Measurements from ENCODE around the gene TMEM263. TPM values are rescaled to one million over a fixed set of nuclear protein-coding genes. Genes with fewer than 3 reads are reported as not detected.
"Not testable (repeated sequence)": the region's sequence is repeated elsewhere in the genome, so short reads cannot be mapped to it uniquely, and the experiment has no call there.

TMEM263 gene
- total RNA-seq, 1 donor from 2014 or later: 44.0 TPM

DNA sequence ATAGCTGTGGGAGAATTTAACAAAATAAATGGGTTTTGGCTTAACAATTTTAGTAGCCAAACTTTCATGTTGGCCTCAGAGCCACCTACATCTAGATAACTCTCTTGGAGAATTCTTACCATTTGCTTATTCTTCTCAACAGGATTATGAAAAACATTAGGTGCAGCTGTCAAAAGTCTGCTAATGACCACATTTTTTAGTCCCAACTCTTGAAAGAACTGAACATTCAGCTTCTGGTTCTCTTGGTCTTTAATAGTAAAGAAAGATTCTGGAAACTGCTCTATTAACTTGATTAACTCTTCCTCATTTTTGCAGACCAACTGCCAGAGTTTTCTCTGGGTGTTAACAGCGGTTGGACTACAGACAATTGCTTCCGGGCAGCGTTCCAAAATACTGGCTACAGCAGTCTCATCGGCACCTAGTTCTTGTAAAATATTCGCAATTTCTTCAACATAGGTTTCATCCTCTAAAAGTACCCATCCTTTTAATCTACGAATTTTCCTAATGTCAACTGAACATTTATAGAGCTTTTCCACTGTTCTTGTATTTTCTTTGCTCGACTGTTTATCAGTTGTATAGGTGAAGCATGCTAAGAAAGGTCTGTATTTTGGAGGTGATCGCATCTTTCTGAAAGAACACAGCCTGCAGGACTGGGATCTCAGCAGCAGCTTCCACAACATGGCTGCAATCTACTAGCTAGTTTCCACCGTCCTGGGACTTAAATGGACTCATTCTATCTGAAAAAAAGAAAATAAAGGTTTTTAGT, 22.5 kb downstream of the TMEM263 start:
- peak; percentile 46 for ATAC-seq

DNA sequence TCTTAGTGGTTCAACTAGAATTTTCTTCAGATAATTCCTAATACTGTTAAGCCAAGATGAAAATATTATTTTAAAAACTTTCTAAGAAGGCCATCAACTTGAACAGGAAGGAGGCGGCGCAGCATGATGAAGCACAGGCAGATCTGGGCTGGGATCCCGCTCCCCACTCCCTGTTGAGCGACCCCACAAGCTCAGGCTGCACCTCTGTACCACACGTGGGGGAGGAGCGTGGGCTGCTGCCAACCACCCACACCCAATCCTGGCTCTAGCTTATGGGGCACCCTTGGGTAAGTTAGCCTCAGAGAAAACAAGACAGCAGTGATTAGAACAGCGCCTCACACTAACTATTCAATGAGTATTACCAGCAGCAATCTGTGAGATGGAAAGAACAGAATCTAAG, 25.2 kb downstream of the TMEM263 start:
- intact Hi-C loops (cut with DNase I): no loop called here
- DNase-seq (ENCODE audit: low spot score): no peak
- ATAC-seq: peak; percentile 68

More for the DNA sequence above, 22.5 kb downstream of the TMEM263 start:
- DNase-seq (ENCODE audit: low spot score): peak; percentile 79
- intact Hi-C loops (cut with DNase I): no loop called here

DNA sequence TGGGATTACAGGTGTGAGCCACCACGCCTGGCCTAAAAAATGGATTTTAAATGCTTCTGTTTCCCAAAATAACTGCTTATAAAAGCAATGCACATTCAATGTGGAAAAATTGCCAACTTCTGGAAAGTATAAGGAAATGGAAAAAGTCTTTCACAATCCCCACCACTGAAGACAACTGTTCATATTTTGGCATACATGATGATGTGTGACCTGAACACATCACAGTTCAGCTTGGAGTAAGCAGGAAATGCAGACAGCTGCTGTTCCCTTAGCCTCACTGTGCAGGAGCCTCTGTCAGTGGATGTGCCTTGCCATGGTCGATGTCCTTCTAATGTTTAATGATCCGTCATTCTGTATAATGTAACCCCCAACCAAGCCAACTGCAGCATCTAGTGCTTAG, 26.1 kb downstream of the TMEM263 start:
- DNase-seq (ENCODE audit: low spot score): no peak
- intact Hi-C loops (cut with DNase I): no loop called here
- no peak for ATAC-seq

DNA sequence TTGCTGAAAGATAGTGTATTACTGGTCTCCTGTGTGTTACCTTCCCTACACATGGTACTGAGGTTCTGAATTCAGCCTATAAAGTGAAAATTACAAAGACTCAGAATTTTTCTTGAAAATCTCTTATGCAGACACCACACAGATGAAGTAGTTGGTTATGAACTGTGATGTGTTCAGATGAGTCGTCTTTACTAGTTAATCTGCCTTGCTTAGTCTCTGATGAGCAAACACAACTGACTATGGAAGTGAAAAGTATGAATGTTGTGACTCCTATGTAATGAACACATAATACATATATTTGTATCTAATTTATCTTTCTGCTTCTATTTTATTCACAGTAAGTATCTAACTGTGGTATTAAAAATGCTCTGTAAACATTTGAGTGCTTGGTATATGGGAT, 26.5 kb downstream of the TMEM263 start:
- DNase-seq (ENCODE audit: low spot score) (no peak), ATAC-seq (no peak)
- intact Hi-C loops (cut with DNase I): no loop called here

DNA sequence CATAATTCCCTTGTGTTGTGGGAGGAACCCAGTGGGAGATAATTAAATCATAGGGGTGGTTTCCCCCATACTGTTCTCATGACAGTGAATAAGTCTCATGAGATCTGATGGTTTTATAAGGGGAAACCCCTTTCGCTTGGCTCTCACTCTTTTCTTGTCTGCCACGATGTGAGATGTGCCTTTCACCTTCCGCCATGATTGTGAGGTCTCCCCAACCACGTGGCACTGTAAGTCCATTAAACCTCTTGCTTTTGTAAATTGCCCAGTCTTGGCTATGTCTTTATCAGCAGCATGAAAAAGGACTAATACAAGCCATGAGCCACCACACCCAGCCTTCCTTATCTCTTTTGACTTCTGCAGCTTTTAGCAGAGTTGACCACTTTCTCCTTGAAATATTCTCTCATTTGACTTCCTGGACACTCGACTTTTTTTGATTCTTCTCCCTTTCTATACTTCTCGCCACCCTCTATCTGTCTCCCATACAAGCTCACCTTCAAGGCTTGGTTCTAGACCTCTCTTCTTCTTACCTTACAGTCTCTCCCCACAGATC, 29.0 kb downstream of the TMEM263 start:
- intact Hi-C loops (cut with DNase I): no loop called here
- ATAC-seq: no peak

DNA sequence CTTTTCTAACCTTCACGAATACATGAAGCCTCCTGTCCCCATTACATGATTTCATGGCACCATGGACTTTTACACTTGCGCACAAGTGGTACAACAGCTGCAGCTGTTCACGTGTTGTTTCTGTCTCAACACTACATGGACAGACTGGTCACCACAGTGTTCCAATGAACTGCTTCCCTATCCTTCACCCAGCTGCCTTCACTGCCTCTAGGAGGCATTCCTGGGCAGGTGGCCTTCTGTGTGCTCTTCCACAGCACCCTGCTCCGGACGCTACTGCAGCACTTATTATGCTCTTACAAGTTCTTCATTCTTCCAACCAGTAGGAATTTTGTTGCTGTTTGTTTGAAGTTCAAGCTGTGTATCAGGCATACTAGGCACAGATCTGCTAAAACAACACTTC, 29.8 kb downstream of the TMEM263 start:
- DNase-seq (ENCODE audit: low spot score) (no peak), ATAC-seq (no peak)
- intact Hi-C loops (cut with DNase I): no loop called here

More for the DNA sequence above, 29.0 kb downstream of the TMEM263 start:
- DNase-seq (ENCODE audit: low spot score): no peak

DNA sequence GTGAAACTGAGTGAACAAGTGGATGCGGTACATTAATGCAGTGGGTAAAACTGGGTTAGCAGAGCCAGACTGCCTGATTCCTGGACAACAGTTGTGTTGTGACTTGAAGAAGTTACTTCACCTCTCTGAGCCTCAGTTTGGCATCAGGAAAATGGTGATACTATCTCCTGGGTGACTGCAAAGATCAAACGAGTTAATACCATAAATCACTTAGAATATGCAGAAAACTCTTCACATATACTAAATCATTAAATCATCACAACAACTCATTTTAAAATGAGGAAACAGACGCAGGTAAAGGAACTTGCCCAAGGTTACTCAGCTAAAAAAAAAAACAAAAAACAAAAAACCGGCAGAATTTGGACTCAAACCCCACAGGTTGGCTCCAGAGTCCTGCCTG, 30.4 kb downstream of the TMEM263 start:
- intact Hi-C loops (cut with DNase I): no loop called here
- DNase-seq (ENCODE audit: low spot score): no peak
- no peak for ATAC-seq

DNA sequence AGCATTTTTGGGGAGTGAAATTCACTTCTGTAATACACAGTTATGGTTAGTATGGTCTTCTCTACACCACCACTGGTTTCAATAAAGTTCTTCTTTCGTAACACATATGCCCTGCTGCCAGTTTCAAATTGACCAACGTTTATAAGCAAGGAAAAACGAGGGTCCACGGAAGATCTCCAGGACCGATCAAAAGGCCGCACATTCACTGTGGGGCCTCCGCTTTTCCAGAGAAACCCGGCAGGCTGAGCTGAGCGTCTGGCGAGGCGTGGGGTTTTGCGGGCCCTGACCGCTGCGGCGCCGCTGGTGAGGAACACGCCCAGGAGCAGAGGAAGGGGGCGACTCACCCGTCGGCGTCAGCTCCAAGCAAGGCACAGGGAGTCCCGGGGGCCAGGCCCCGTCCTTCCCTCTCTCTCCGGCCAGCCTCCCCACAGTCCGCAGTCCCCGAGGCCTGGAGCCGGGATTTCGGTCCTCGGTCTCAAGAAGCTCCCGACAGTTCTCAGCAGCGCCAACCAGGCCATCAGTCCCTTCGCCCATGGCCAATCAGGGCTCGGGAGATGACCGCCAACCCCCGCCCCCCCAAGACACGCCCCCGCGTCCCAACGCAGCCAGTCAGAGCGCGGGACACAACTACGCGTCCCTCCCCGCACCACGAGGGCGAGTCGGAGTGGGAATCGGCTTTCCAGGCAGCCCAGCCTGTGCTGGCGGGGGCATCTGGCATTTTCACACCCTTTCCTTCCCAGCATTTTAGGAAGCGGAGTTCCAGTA, 31.1 kb downstream of the TMEM263 start, which contains the start of gene MTERF2:
TSS of gene MTERF2 (minus strand) at position 522 of the 765 bp plus-strand sequence. CDS start 8,432 bp downstream, outside the sequence.
- peak; percentile 99 for ATAC-seq
- intact Hi-C loops (cut with DNase I): no loop called here
- DNase-seq (ENCODE audit: low spot score): peak; percentile 94

DNA sequence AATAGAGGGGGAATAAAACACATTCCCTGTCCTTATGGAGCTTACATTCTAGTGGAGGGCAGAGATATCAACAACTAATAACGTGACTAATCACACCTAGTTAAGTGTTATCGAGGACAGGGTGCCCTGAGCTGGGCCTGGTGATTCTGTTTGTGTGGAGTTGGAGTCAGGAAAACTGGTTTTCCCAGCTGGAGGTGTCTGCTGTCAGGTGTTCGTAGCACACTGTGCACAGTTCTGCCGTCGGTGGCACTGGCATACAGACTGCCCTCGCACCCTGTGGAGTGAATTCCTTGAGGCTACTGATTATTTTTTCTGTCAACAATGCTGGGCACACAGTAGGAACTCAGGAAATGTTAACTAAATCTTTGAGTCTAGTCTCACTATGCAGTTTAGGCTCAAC, 32.1 kb downstream of the TMEM263 start:
- DNase-seq (ENCODE audit: low spot score) (no peak), ATAC-seq (no peak)
- intact Hi-C loops (cut with DNase I): no loop called here

DNA sequence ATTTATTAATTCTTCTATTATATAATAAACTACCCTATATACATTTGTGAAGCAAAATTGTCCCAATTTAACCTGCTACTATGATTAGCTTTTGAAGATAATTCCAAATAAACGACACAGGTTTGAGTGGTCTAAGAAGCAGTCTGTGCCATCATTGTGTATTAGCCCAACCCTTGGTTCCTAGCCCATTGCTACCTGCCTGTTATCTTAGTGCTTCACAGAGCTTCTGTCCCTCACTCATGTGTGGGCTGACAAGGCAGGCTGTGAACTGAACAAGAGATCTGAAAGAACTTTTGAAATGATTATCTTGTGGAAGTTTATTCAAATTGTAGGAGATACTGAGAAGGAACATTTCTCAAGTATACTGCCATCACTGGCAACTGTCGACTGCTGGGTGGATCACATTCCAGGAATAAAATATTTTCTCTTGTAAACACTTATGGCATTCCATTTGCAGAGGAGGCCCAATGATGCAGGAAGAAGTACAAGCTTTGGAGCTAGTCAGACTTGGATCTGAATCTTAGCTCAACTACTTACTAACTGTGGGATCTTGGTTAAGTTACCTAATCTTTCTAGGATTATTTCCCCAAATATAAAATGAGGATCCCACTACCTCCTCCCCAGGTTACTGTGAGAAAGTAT, 39.0 kb downstream of the TMEM263 start:
- no peak for DNase-seq (ENCODE audit: low spot score)
- intact Hi-C loops (cut with DNase I): no loop called here
- ATAC-seq: no peak

DNA sequence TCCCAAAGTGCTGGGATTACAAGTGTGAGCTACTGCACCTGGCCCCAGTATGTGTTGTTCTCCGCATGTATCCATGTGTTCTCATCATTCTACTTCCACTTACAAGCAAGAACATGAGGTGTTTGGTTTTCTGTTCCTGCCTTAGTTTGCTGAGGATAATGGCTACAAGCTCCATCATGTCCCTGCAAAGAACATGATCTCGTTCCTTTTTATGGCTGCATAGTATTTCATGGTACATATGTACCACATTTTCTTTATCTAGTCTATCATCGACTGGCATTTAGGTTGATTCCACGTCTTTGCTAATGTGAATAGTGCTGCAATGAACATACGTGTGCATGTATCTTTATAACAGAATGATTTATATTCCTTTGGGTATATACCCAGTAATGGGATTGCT, 40.4 kb downstream of the TMEM263 start:
- DNase-seq (ENCODE audit: low spot score); ATAC-seq; intact Hi-C loops (cut with DNase I): not testable (repeated sequence)

DNA sequence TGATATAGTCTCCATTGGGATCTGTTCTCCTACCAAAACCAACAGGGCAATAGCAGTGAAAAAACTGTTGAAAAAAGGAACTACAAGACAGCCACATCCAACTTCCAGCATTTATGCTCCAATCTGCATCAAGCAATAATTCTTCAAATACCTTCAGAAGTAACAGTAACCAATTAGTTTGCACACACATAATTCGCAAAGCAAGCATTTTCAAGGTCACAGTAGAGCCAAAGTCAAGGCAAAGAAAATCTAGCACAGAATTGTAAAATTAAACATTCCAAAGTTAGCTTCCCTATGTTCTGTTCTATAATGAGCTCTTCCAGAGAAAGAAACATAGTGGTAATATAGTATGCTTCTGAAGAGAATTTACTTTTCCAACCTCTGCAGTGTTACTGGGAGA, 42.2 kb downstream of the TMEM263 start:
- DNase-seq (ENCODE audit: low spot score) (no peak), ATAC-seq (no peak)
- intact Hi-C loops (cut with DNase I): no loop called here

DNA sequence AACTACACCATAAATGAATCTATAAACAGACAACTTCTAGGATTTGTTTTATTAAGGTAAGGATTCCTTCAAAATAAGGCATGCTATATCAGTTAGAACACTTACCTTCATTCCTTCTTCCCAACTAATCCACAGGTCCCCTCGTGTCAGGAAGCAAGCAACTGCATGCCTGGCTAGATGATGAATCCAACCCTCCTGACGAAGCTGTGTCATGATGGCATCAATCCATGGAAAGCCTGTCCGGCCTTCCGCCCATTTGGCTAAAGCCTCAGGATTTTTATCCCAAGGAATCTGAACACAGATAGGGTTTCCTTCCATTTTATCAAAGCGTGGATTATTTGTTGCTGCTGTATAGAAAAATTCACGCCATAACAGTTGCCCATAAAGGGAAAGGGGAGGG, 43.7 kb downstream of the TMEM263 start:
- DNase-seq (ENCODE audit: low spot score): no peak

DNA sequence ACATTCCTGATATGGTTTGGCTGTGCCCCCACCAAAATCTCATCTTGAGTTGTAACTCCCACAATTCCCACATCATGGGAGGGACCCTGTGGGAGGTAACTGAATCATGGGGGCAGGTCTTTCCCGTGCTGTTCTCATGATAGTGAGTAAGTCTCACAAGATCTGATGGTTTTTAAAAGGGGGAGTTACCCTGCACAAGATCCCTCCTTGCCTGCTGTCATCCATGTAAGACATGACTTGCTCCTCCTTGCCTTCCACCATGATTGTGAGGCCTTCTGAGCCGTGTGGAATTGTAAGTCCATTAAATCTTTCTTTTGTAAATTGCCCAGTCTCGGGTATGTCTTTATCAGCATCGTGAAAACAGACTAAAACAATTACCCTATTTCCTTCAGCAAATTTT, 47.0 kb downstream of the TMEM263 start:
- ATAC-seq; DNase-seq (ENCODE audit: low spot score); intact Hi-C loops (cut with DNase I): not testable (repeated sequence)

More for the DNA sequence above, 43.7 kb downstream of the TMEM263 start:
- peak; percentile 62 for ATAC-seq
- intact Hi-C loops (cut with DNase I): no loop called here

DNA sequence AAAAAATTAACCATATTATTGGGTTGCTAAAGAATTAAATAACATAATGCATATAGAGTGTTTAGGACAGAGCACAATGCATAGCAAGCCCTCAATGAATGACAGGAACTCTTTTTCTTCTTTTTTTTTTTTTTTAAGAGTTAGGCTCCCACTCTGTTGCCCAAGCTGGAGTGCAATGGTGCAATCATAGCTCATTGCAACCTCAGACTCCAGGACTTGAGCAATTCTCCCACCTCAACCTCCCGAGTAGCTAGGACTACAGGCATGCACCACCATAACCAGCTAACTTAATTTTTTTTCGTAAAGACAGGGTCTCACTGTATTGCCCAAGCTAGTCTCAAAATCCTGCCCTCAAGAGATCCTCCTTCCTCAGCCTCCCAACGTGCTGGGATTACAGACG, 51.7 kb downstream of the TMEM263 start:
- intact Hi-C loops (cut with DNase I): no loop called here
- no peak for ATAC-seq
- DNase-seq (ENCODE audit: low spot score): no peak

DNA sequence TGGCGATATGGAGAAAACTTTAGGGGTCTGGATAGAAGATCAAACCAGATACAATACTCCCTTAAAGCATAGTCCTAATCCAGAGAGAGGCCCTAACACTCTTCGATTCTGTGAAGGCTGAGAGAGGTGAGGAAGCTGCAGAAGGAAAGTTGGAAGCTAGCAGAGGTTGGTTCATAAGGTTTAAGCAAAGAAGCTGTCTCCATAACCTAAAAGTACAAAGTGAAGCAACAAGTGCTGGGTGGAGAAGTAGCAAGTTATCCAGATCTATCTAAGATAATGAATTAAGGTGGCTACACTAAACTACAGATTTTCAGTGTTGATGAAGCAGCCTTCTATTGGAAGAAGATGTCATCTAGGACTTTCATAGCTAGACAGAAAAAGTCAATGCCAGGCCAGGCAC, 55.8 kb downstream of the TMEM263 start:
- no peak for ATAC-seq
- DNase-seq (ENCODE audit: low spot score): no peak
- intact Hi-C loops (cut with DNase I): no loop called here

DNA sequence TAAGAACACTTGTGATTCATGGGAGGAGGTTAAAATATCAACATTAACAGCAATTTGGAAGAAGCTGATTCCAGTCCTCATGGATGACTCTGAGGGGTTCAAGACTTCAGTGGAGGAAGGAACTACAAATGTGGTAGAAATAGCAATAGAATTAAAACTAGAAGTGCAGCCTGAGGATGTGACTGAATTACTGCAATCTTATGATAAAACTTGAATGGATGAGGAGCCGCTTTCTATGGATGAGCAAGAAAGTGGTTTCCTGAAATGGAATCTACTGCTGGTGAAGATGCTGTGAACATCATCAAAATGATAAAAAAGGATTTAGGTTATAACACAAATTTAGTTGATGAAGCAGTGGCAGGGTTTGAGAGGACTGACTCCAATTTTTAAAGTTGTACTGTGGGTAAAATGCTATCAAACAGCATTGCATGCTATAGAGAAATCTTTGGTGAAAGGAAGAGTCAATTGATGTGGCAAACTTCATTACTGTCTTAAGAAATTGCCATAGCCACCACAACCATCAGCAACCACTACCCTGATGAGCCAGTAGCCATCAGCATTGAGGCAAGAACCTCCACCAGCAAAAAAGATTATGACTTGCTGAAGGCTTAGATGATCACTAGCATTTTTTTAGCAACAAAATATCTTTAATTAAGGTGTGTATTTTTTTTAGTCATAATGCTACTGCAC, 57.2 kb downstream of the TMEM263 start:
- DNase-seq (ENCODE audit: low spot score) (no peak), ATAC-seq (no peak)
- intact Hi-C loops (cut with DNase I): no loop called here

DNA sequence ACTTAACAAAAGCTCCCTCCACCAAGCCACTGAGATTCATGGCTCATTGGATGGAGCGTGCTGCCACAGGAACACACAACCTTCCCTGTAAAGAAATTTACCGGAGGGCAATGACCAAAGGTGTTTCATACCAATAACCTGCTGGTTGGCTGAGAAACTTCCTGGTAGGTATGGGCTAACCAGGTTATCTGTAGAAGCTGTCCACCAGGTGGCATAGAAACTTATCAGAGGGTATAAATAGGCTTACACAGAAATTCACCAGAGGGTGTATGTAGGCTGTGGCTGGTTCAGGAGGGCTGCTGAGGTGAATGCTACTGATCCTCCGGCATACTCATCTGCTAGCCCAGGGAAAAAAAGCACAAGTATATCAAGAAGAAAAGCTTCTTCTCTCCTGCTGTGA, 58.3 kb downstream of the TMEM263 start:
- intact Hi-C loops (cut with DNase I): no loop called here
- DNase-seq (ENCODE audit: low spot score): no peak
- ATAC-seq: no peak

DNA sequence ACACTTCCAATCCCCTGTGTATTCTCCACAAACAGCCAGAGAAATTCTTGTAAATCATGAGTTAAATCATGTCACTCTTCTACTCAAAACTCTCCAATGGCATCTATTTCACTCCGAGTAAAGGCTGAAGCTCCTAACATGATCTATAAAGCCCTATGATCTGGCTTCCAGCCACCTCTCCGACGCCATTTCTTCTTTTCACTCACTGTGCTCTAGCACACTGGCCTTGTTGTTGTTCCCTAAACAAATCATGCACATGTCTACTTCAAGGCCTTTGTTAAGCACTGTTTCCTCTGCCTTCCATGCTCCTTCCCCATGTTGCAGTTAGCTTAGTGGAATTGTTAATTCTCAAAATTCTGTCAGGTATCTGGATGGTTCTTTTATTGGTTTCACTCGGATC, 61.3 kb downstream of the TMEM263 start:
- intact Hi-C loops (cut with DNase I): no loop called here
- no peak for ATAC-seq
- no peak for DNase-seq (ENCODE audit: low spot score)

Measured in sciatic nerve (tissue), 2 donors.